GM10248 (cell line): ENCODE measurements around the gene S1PR2.

Experiments used
- CTCF ChIA-PET: fragments of 300-600 bp; sonication (Branson Sonifier 250); formaldehyde crosslinking; extraction: SDS; loops from one replicate; lab custom pipeline; 2021; ENCODE audit warnings: antibody characterized with exemption; lab: Yijun Ruan, JAX
- POLR2A ChIA-PET: fragments of 350-650 bp; sonication (Branson Sonifier 250); formaldehyde crosslinking; extraction: SDS; loops from one replicate; lab custom pipeline; 2020; ENCODE audit warnings: antibody characterized with exemption; lab: Yijun Ruan, JAX
- DNase-seq: peaks from one replicate; pipeline ENCODE4 v3.0.0; 2012; ENCODE audit errors: extremely low spot score
- CTCF ChIP-seq: IDR thresholded peaks from 2 replicates; pipeline ENCODE4 v1.5.1; 2012; ENCODE audit warnings: mild to moderate bottlenecking, low read depth; ENCODE audit errors: extremely low read depth, missing control alignments, control extremely low read depth

S1PR2 gene

GRCh38 chr19:10191347-10191746 is 39.8 kb downstream of the S1PR2 start:
- TF ChIP-seq CTCF, result no peak
- DNase-seq, result no peak
- ChIA-PET POLR2A (interaction anchor here (0.6 kb wide), 1 partner anchor 247 kb away, joined by 3 read pairs; no protein-coding TSS in a partner anchor), CTCF (interaction anchor here (1.0 to 1.8 kb wide), 3 partner anchors 9 to 59 kb away, joined by 3 to 8 read pairs (median 4); no protein-coding TSS in a partner anchor)

- no peak for TF ChIP-seq CTCF
- no peak for DNase-seq
- ChIA-PET CTCF (interaction anchor here (1.4 to 1.8 kb wide), 4 partner anchors 12 to 201 kb away, joined by 3 to 8 read pairs (median 4); no protein-coding TSS in a partner anchor), POLR2A (no interaction called here)
These were observed 41.1 kb downstream of the S1PR2 start for GRCh38 chr19:10190026-10190425.

- ChIA-PET POLR2A (no interaction called here), CTCF (interaction anchor here (1.4 to 1.8 kb wide), 4 partner anchors 13 to 201 kb away, joined by 3 to 8 read pairs (median 4); no protein-coding TSS in a partner anchor)
- no peak for DNase-seq
- TF ChIP-seq CTCF, result no peak
These were observed 41.5 kb downstream of the S1PR2 start for GRCh38 chr19:10189616-10190015.

- POLR2A ChIA-PET, result interaction anchor here (0.5 to 0.9 kb wide), 2 partner anchors 8 to 44 kb away, joined by 3 to 6 read pairs; no protein-coding TSS in a partner anchor
- no peak for TF ChIP-seq CTCF
- CTCF ChIA-PET, result interaction anchor here (0.9 to 1.7 kb wide), 8 partner anchors 11 to 74 kb away, joined by 3 to 11 read pairs (median 4); no protein-coding TSS in a partner anchor
- no peak for DNase-seq
These were observed 43.8 kb downstream of the S1PR2 start for GRCh38 chr19:10187315-10187714.

GRCh38 chr19:10184636-10185035 is 46.5 kb downstream of the S1PR2 start:
- no peak for TF ChIP-seq CTCF
- no peak for DNase-seq
- ChIA-PET POLR2A (no interaction called here), CTCF (interaction anchor here (1.5 kb wide), 2 partner anchors 65 to 204 kb away, joined by 3 to 5 read pairs; no protein-coding TSS in a partner anchor)

- ChIA-PET POLR2A (no interaction called here), CTCF (interaction anchor here (1.5 kb wide), 2 partner anchors 66 to 205 kb away, joined by 3 to 5 read pairs; no protein-coding TSS in a partner anchor)
- no peak for TF ChIP-seq CTCF
- DNase-seq, result no peak
These were observed 47.2 kb downstream of the S1PR2 start for GRCh38 chr19:10183926-10184325.
